Natural killer cell (primary cell): Measurements from ENCODE around the gene GOLGA8J. TPM values are rescaled to one million over a fixed set of nuclear protein-coding genes. Genes with fewer than 3 reads are reported as not detected.
A peak's percentile ranks its signal among the peaks of the same experiment; 100 is the strongest.
"Not testable (repeated sequence)": the region's sequence is repeated elsewhere in the genome, so short reads cannot be mapped to it uniquely, and the experiment has no call there.

Source experiments
- ATAC-seq, 3 donors: fragments of 150-1000 bp in 2 of 3; fragments of 200-7000 bp in 1 of 3; cut with Tn5 transposase; 1 replicate in 1 of 3; 2 replicates in 2 of 3; pipeline ENCODE4 v1.10.0; 2021; ENCODE audit warnings: mild to moderate bottlenecking in 2 of 3, moderate library complexity in 2 of 3
- DNase-seq, 2 donors: peaks; one replicate each; pipeline versions ENCODE4 v3.0.0 to v3.0.0-alpha.2; 2013 to 2021; ENCODE audit warnings: mixed read lengths in 1 of 2
- H3K27ac ChIP-seq: one replicate; pipeline ENCODE4 v1.5.1; 2013; ENCODE audit warnings: mild to moderate bottlenecking, low read length
- H3K27me3 ChIP-seq: one replicate; pipeline ENCODE4 v1.6.1; 2013; ENCODE audit warnings: low read length; ENCODE audit not compliant: control insufficient read depth, insufficient read depth
- H3K36me3 ChIP-seq: one replicate; pipeline ENCODE4 v1.6.1; 2013; ENCODE audit warnings: low read length; ENCODE audit not compliant: control insufficient read depth, insufficient read depth
- H3K4me1 ChIP-seq: one replicate; pipeline ENCODE4 v1.6.1; 2013; ENCODE audit warnings: low read length; ENCODE audit not compliant: control insufficient read depth, insufficient read depth
- H3K4me3 ChIP-seq: one replicate; pipeline ENCODE4 v1.5.1; 2013; ENCODE audit warnings: low read length
- H3K9me3 ChIP-seq: one replicate; pipeline ENCODE4 v1.6.1; 2013; ENCODE audit warnings: low read length; ENCODE audit not compliant: control insufficient read depth, insufficient read depth
- H3K27ac Mint-ChIP-seq, 2 donors: one replicate each; pipeline ENCODE4 v1.8.0; 2022; ENCODE audit warnings: mild to moderate bottlenecking in 2 of 2, mixed read lengths in 2 of 2, moderate library complexity in 1 of 2
- H3K27me3 Mint-ChIP-seq, 2 donors: one replicate each; pipeline ENCODE4 v1.8.0; 2022; ENCODE audit warnings: low read depth in 2 of 2, mixed read lengths in 2 of 2
- H3K36me3 Mint-ChIP-seq: one replicate; pipeline ENCODE4 v1.8.0; 2022; ENCODE audit warnings: mixed read lengths
- H3K4me1 Mint-ChIP-seq, 2 donors: one replicate each; pipeline ENCODE4 v1.8.0; 2022; ENCODE audit warnings: mixed read lengths in 2 of 2
- H3K4me3 Mint-ChIP-seq: one replicate; pipeline ENCODE4 v1.8.0; 2022; ENCODE audit warnings: mild to moderate bottlenecking, moderate library complexity, mixed read lengths
- H3K9me3 Mint-ChIP-seq, 2 donors: one replicate each; pipeline ENCODE4 v1.8.0; 2022; ENCODE audit warnings: mixed read lengths in 2 of 2
- WGBS: methylation state at CpG from one replicate; pipeline ENCODE4 v1.1.7; 2013; ENCODE audit warnings: missing lambda C conversion rate; ENCODE audit not compliant: insufficient coverage; 5-methylcytosine and 5-hydroxymethylcytosine counted together
- intact Hi-C: fragments of 100-400 bp; cut with micrococcal nuclease; formaldehyde crosslinking; loops from one replicate; pipeline ENCODE4 v1.14.2; 2022
- total RNA-seq, 4 donors: library from RNA; stranded (reverse); fragments of 120-200 nt in 1 of 4; gene quantifications; one replicate each; pipeline versions ENCODE4 v1.2.3 to v1.2.4, GENCODE V29; 2013 to 2022
- TF ChIP-seq, protein P1 (sequence below): fragments of 200-600 bp; IDR thresholded peaks from one replicate; pipeline ENCODE4 v1.8.0; 2022; ENCODE audit warnings: antibody characterized with exemption

Gene GOLGA8J
- total RNA-seq, 3 donors from 2014 or later (not counting 1 experiment from before 2014, with no cell fraction given) = 1.2 to 6.0 (median 1.2) TPM

DNA sequence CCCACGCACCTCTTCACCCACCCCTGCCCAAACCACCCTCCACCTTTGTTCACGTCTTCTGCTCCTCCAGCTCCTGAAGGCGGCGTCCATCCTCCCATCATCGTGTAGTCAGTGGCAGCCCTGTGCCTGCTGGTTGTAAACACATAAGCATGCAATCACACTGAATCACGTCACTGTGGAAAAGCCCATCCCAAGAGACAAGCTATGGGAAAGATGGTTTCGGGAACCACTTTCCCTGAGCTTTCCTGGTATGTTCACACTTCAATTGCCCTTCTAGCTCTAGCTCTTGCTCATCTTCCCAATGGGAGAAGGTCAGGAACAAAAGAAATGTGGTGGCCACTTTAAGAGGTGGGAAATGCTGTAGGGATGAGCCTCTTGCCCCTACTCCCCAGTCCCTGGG is 14.4 kb upstream of the GOLGA8J start:
- no peak overlapping the region for H3K27ac Mint-ChIP-seq
- no peaks in the 10 kb centered on the region for H3K4me1 Mint-ChIP-seq
- H3K4me3 Mint-ChIP-seq = no peak overlapping the region
- Histone ChIP-seq H3K27ac (no peak overlapping the region), H3K27me3 (no peaks in the 10 kb centered on the region), H3K4me3 (no peak overlapping the region), H3K36me3 (no peaks in the 10 kb centered on the region), H3K4me1 (no peaks in the 10 kb centered on the region), H3K9me3 (no peaks in the 10 kb centered on the region)
- no peak for ATAC-seq
- no peak for DNase-seq
- WGBS = 92% methylated on average over 7 of the region's 7 CpGs
- intact Hi-C loops = no loop called here
- H3K36me3 Mint-ChIP-seq = no peaks in the 10 kb centered on the region
- H3K27me3 Mint-ChIP-seq = peaks cover 14 to 16% of the 10 kb centered on the region in 2 donors
- no peaks in the 10 kb centered on the region for H3K9me3 Mint-ChIP-seq
- TF ChIP-seq, protein P1, sequence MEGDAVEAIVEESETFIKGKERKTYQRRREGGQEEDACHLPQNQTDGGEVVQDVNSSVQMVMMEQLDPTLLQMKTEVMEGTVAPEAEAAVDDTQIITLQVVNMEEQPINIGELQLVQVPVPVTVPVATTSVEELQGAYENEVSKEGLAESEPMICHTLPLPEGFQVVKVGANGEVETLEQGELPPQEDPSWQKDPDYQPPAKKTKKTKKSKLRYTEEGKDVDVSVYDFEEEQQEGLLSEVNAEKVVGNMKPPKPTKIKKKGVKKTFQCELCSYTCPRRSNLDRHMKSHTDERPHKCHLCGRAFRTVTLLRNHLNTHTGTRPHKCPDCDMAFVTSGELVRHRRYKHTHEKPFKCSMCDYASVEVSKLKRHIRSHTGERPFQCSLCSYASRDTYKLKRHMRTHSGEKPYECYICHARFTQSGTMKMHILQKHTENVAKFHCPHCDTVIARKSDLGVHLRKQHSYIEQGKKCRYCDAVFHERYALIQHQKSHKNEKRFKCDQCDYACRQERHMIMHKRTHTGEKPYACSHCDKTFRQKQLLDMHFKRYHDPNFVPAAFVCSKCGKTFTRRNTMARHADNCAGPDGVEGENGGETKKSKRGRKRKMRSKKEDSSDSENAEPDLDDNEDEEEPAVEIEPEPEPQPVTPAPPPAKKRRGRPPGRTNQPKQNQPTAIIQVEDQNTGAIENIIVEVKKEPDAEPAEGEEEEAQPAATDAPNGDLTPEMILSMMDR = no peak

DNA sequence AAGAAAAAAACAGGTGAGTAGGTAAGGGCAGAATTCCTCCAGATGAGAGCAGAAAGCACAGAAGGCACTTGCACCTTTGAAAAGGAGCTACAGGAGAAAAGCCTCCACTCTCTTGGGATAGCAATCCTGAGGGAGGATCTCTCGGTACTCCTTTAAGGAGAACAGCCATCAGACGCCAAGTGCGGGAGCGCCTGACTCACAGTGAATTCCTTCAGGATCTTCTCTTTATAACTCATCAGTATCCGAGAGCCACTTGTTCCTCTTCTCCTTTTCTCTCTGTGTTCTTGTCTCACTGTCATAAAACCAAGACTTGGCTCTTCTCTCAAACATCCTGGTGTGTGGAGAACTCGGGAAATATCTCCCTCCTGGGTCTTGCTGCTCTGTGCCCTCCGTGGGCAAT is 10.1 kb upstream of the GOLGA8J start:
- intact Hi-C loops = no loop called here

DNA sequence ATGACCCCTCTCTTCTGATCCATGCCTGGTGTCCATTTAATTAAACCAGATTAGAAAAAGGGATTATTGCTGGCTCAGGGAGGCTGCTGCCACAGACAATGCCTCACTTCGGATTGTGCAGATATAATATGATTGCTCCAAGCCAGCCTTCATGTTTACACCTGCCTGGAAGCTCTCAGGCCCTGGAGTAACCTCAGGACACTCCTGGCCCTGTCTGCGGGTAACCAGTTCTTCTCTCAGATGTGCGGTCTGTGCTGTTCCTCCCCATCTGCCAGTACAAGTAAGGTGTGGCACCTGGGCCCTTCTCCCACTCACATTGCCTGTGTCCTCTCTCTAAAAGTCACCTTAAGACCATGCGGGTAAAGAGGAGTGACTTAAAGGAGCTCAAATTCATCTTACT is 8.8 kb upstream of the GOLGA8J start:
- Mint-ChIP-seq H3K4me3 (no peak overlapping the region), H3K27me3 (peaks cover 22 to 37% of the 10 kb centered on the region in 2 donors), H3K9me3 (no peaks in the 10 kb centered on the region), H3K4me1 (peaks cover 0 to 6% of the 10 kb centered on the region in 2 donors), H3K27ac (no peak overlapping the region), H3K36me3 (no peaks in the 10 kb centered on the region)
- 76% methylated on average over 3 of the region's 4 CpGs for WGBS
- DNase-seq (no peak), ATAC-seq (no peak)
- no peaks in the 10 kb centered on the region for H3K4me1 ChIP-seq
- no peak overlapping the region for H3K27ac ChIP-seq
- TF ChIP-seq, protein P1 = no peak
- no peaks in the 10 kb centered on the region for H3K27me3 ChIP-seq
- intact Hi-C loops = no loop called here
- H3K36me3 ChIP-seq = no peaks in the 10 kb centered on the region
- no peaks in the 10 kb centered on the region for H3K9me3 ChIP-seq
- H3K4me3 ChIP-seq = no peak overlapping the region

More for the DNA sequence above, 10.1 kb upstream of the GOLGA8J start:
- Histone ChIP-seq H3K9me3 (no peaks in the 10 kb centered on the region), H3K4me1 (no peaks in the 10 kb centered on the region), H3K27me3 (no peaks in the 10 kb centered on the region), H3K27ac (no peak overlapping the region), H3K36me3 (no peaks in the 10 kb centered on the region), H3K4me3 (no peak overlapping the region)
- H3K9me3 Mint-ChIP-seq = no peaks in the 10 kb centered on the region
- TF ChIP-seq, protein P1 = no peak
- peaks cover 22 to 38% of the 10 kb centered on the region in 2 donors for H3K27me3 Mint-ChIP-seq
- H3K36me3 Mint-ChIP-seq = no peaks in the 10 kb centered on the region
- no peak for DNase-seq
- H3K27ac Mint-ChIP-seq = no peak overlapping the region
- 86% methylated on average over 7 of the region's 7 CpGs for WGBS
- H3K4me3 Mint-ChIP-seq = no peak overlapping the region
- peaks cover 0 to 6% of the 10 kb centered on the region in 2 donors for H3K4me1 Mint-ChIP-seq
- no peak for ATAC-seq

DNA sequence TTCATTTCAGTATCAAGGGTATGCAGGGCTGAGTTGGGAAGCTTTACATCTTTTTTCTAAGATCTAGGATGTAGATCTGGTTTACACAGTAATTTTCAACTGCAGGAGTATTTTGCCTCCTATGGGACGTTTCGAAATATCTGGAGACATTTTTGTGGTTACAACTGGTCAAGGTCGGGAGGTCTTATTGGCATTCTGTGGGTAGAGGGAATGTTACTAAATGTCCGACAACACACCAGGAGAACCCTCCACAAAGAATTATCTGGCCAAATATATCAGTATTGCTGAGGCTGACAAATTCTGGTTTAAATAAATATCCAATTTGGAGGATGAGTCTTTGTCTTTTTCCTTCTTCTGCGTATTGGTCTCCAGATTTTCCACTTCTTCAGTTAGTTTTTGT is 1.9 kb upstream of the GOLGA8J start:
- H3K4me3 Mint-ChIP-seq, H3K4me1 Mint-ChIP-seq, H3K4me3 ChIP-seq, H3K36me3 ChIP-seq, H3K36me3 Mint-ChIP-seq, H3K9me3 ChIP-seq, H3K27me3 ChIP-seq, H3K27ac Mint-ChIP-seq, ATAC-seq, intact Hi-C loops, DNase-seq, H3K27ac ChIP-seq, H3K9me3 Mint-ChIP-seq, H3K4me1 ChIP-seq: not testable (repeated sequence)
- H3K27me3 Mint-ChIP-seq = peaks cover 9 to 25% of the 10 kb centered on the region in 2 donors
- WGBS = 82% methylated on average over 2 of the region's 5 CpGs

GRCh38 chr15:30097827-30098226 is 15.1 kb downstream of the GOLGA8J start:
- H3K27me3 Mint-ChIP-seq, H3K4me1 Mint-ChIP-seq, H3K36me3 ChIP-seq, H3K9me3 ChIP-seq, H3K4me3 Mint-ChIP-seq, H3K27ac Mint-ChIP-seq, H3K4me3 ChIP-seq, DNase-seq, H3K27me3 ChIP-seq, intact Hi-C loops, H3K36me3 Mint-ChIP-seq, H3K27ac ChIP-seq, H3K4me1 ChIP-seq, H3K9me3 Mint-ChIP-seq: not testable (repeated sequence)
- ATAC-seq = peak in 2 of 3 donors; percentile 70 to 79
- WGBS = no CpG with 5 or more reads among the region's 8 CpGs

GRCh38 chr15:30102890-30103289 is 20.1 kb downstream of the GOLGA8J start:
- H3K4me3 ChIP-seq, H3K36me3 Mint-ChIP-seq, H3K27ac Mint-ChIP-seq, H3K4me1 ChIP-seq, H3K27me3 ChIP-seq, H3K27me3 Mint-ChIP-seq, H3K9me3 Mint-ChIP-seq, H3K4me1 Mint-ChIP-seq, H3K36me3 ChIP-seq, H3K27ac ChIP-seq, DNase-seq, intact Hi-C loops, ATAC-seq, H3K9me3 ChIP-seq, H3K4me3 Mint-ChIP-seq: not testable (repeated sequence)
- no CpG with 5 or more reads among the region's 12 CpGs for WGBS
